Ovary (tissue), 3 donors: ENCODE data around the gene UBR3.

Experiments
- POLR2A ChIP-seq: fragments of 450-650 bp; IDR thresholded peaks from one replicate; pipeline ENCODE4 v1.6.1; 2017; ENCODE audit warnings: antibody characterized with exemption, mild to moderate bottlenecking, moderate library complexity
- TF ChIP-seq, protein P1 (sequence below), 3 donors: fragments of 450-650 bp in 2 of 3; fragments of 200-600 bp in 1 of 3; IDR thresholded peaks; one replicate each; pipeline versions ENCODE4 v1.5.1 to v1.8.0; 2016 to 2022; ENCODE audit warnings: antibody characterized with exemption in 3 of 3, mild to moderate bottlenecking in 1 of 3
- donor health status: DM: no; HTN: no; CAD: no.

DNA sequence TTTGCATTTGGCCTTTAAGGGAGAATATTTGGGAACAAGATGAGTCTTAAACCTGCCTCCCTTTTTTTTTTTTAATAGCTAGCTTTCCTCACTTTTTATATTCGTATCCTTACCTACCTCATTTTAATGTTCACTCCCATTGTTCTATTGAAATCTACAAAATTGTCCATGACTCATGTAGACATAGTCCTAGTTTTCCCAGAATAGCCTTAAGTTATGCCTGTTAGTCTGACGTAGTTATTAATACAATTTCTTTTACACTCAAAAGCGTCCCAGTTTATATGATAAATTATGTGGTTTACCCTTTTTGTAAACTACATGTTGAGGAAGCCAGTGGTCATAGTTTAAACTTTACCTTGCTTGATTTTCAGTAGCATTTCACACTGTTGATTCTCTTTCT, 73.4 kb downstream of the UBR3 start:
- TF ChIP-seq, protein P1, sequence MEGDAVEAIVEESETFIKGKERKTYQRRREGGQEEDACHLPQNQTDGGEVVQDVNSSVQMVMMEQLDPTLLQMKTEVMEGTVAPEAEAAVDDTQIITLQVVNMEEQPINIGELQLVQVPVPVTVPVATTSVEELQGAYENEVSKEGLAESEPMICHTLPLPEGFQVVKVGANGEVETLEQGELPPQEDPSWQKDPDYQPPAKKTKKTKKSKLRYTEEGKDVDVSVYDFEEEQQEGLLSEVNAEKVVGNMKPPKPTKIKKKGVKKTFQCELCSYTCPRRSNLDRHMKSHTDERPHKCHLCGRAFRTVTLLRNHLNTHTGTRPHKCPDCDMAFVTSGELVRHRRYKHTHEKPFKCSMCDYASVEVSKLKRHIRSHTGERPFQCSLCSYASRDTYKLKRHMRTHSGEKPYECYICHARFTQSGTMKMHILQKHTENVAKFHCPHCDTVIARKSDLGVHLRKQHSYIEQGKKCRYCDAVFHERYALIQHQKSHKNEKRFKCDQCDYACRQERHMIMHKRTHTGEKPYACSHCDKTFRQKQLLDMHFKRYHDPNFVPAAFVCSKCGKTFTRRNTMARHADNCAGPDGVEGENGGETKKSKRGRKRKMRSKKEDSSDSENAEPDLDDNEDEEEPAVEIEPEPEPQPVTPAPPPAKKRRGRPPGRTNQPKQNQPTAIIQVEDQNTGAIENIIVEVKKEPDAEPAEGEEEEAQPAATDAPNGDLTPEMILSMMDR (IDR thresholded peaks at IDR 0.05), result no peak
- TF ChIP-seq POLR2A, result no peak
